ENCODE results near the gene WEE1.
"Not testable (repeated sequence)": the region's sequence is repeated elsewhere in the genome, so short reads cannot be mapped to it uniquely, and the experiment has no call there.

Gene WEE1

DNA sequence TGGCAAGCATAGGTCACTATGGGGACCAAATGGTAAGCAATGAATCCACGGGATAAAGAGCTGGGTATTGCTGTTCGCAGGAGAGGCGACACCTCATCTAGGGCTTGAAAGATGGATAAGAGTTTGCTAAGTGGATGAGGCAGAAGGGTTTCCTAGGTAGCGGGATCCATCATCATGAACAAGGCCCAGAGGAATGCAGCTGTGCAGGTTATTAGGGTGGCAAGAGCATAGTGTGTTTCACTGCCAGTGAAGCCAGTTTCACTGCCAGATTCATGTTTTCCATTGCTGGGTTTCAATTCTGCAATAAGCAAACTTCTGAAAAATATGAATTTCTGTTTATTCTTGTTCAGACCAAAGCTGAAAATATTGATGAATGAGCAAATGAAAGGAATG is 27.2 kb downstream of the WEE1 start:
- DNase-seq: peak; percentile 37

DNA sequence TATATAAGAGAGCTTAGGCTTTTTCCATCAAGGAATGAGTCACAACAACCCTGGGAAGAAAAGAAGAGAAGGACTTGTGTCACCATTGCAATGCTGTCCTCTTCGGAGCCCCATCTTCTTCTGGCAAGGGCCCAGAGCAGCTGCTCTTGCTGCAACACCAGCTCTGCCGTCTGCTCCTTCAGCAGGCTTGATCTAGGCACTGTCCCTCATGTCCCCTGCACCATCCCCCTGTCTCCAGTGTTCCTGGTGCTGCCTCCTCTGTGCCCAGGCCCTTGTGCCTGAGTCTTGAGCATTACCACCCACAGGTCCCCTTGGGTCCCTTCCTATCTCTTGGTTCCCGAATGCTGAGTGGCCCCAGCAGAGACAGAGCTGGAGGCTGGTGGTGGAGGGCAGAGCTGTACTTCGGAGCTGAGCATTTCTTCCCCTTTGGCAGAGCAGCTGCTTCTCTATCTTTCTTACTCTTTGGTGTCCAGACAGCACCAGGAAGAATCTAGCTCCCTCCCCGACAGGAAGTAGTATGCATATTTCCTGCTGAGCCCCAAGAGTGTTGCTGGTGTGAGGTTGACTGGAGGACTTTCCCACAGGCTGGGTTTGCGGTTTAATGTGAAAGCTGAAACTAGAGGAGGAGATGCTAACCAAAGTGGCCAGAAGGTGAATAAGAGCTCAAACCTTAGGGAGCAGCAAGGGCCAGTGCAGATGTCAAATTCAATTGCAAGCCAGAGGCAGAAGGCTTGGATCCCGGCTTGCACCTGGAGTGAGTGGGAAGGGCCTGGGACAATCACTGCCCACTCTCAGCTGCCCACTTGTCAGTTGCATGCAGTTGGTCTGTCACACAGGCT is 27.8 kb downstream of the WEE1 start:
- peak; percentile 80 for DNase-seq

DNA sequence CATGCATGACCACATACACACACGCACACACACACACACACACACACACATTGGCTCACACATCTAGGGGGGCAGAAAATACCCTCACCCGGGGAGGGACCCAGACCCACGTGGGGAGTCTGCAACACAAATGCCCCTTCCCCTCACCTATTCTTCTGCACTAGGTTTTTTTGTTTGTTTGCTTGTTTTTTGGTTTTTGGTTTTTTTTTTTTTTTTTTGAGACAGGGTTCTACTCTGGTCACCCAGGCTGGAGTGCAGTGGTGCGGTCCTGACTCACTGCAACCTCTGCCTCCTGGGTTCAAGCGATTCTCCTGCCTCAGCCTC is 28.4 kb downstream of the WEE1 start:
- DNase-seq: no peak

DNA sequence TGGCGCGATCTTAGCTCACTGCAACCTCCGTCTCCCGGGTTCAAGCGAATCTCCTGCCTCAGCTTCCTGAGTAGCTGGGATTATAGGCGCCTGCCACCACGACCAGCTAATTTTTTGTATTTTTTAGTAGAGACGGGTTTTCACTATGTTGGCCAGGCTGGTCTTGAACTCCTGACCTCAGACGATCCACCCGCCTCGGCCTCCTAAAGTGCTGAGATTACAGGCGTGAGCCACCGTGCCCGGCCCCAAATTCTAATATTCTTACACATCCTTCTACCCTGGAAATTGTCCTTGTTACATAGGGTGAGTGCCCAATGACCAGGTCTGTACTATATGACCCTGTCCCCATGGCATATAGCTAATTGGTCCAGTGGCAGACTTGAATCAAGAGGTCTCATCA is 29.7 kb downstream of the WEE1 start:
- not testable (repeated sequence) for DNase-seq

DNA sequence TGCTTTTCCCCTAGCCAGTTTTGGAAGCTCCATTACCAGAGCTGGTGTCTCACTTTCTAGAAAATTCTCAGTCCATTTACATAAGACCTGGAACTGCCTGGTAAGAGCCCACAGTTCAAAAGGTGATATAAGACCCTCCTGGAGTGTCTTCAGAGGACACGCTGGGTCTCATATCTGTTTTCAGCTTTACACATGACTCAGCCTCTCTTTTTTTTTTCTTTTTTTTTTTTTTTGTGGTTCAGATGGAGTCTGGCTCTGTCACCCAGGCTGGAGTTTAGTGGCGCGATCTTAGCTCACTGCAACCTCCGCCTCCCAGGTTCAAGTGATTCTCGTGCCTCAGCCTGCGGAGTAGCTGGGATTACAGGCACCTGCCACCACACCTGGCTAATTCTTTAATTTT is 30.7 kb downstream of the WEE1 start:
- no peak for DNase-seq

DNA sequence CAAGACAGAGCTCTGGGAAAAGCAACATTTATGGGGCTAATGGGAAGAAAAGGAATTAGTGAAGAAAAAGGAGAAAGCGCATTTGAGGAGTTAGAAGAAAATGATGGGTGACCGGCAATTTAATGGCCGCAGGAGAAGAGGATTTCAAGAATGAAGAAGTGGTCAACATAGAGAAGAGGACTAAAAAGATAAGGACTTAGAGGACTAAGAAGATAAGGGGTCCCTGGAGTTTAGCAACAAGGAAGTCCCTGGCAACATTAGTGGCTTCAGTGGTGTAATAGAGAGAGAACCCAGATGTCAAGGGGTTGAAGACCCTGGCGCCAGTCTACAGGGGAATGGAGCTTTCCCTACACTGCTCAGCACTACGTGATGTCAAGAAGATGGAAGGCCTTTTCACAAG is 32.3 kb downstream of the WEE1 start:
- no peak for DNase-seq

DNA sequence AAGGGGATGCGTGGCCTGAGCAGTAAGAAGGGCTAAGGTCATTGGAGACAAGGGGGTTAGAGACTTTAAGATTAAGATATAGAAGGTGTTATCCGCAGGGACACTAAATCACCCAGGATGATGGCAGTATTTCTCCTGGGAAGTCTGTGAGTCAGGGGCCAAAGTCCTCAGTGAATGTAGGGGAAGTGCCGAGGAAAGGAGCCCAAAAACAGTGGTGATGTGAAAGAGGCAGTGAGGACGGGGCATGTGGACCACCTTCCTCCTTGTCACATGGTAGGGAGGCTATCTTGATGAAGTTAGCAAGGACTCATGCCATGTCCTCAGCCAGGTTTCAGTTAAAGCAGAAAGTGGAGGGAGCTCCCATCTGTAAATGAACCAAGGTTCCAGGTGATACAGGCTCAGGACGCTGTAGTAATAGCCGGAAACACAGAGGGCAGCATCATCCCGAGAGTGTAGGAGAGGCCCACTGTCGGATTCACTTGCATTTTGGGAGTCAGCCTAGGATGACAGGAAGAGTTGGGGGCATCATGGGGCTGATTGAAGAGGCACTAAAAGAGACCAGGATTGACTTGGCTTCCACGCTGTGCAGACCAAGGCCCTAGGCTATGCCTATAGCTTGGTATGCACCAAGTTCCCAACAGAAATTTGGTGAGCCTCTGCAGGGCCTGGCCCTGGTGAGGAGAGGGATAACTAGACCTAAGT is 33.5 kb downstream of the WEE1 start:
- DNase-seq: no peak

DNA sequence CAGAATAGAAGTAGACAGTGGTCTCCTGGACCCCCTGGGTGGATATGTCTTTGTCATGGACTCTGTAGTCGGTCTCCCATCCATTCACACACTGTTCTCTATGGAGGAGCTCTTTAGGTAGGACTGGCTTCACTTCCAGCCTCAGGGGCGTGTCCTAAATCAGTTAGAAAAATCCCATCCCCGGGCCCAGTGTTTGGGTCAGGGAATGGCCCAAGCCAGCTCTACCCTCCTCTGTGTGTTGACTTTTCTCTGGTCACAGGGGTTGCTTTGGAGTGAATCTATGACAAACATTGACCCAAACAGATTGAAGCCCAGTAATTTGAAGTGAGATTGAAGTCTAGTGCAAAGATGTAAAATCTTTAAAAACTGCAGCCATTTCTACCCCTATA is 34.0 kb downstream of the WEE1 start:
- no peak for DNase-seq

DNA sequence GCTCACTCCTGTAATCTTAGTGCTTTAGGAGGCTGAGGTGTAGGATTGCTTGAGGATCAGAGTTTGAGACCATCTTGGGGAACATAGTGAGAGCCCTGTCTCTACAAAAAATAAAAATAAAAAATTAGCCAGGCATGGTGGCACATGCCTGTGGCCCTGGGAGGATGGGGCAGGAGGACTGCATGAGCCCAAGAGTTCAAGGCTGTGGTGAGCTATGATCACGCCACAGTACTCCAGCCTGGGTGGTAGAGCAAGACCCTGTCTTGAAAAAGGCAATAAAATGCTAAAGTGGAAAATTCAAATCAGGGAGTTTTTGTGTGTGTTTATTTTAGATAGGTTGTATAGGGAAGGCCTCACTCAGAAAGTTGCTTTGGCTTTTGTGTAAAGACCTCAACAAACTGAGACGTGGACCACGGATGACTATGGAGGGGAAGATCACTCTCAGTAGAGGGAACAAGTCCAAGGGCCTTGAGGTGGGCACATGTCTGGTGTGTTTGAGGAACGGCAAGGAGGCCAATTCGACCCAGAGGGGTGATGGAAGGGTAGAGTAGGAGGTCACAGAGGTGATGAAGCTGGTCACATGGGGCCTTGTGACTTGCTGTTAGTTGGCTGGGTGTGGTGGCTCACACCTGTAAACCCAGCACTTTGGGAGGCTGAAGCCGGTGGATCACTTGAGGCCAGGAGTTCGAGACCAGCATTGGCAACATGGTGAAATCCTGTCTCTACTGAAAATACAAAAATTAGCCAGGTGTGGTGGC is 35.7 kb downstream of the WEE1 start:
- DNase-seq: no peak

DNA sequence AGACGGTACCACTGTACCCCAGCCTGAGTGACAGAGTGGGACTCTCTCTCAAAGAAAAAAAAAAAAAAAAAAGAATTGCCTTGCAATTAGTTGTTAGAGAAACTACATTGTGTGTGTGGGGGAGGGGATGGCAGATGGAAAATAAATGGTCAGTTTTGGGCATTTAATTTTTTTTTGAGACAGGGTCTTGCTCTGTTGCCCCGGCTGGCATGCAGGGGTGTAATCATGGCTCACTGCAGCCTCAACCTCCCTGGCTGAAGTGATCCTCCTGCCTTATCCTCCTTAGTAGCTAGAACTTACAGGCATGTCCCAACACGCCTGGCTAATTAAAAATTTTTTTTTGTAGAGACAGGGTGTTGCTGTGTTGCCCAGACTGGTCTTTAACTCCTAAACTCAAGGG is 36.4 kb downstream of the WEE1 start:
- no peak for DNase-seq

DNA sequence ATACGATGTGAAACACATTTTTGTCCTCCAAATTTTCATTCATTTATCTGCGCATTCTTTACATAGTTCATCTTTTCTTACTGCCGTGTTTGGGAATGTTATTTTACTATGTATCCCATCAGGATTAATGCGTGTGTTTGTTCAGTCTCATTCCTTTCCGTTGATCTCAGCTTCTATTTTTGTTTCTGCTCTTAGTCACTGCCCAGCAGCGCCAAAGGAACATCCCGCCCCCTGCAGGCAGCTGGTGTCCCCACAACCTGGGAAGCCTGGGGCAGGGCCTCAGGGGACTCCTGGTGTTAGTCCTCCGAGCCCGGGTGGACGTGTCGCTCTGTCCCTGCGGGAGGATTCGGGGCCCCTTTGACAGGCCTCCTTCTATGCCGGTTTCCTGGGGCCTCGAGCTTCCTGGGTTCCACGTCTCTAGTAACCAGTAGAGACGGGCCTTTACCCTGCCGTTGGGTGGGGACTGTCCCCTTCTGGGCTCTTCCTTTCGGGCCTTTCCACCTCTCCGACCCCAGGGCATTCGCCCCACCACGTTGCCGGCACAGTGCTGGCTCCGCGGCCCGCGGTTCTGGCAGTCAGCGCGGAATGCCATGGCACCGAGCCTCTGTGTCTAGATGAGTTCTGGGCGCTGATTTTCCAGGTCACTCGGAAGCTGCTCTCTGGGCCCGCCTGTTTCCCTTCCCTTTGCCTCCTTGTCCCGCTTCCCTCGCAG is 39.8 kb downstream of the WEE1 start:
- peak; percentile 93 for DNase-seq

DNA sequence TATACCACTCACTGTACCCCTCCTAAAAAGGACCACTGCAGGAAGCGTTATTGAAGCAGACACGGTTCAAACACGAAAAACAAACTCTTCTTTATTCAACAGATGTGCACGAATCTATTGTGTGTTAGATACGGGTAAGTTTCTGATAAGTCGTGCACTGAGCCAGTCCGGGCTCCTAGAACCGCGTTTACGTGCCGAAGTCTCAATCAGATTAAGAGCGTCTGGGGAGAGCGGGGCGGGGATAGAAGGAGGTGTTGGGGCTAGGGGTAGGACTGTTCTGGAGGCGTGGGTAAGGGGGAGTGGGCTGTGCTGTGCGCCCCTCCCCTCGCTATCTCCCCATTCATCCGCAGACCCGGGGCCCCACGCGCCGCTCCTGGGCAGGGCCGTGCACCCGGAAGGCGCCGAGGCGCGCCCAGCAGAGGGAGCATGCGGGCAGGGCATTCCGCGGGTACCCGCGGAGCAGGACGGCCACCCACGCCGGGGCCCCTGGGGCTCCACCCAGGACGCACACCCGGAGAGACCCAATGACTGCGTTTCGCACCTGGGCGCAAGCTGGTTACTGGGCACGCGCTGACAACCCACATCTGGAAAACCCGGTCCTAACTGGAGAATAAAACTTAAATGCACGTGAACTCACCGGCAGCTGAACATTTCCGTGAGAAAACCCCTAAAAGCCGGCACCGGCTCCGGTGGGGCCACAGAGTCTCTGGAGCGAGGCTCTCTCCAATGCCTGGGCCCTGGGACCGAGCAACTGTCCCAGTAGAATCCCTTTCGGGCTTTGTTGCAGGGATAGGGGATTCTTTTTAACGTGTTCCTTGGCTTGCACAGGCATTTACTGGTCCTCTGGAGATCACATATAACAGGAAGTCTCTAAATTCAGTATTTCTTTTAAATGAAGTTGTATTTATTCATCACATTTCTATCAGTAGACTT is 40.6 kb downstream of the WEE1 start:
- peak; percentile 97 for DNase-seq

DNA sequence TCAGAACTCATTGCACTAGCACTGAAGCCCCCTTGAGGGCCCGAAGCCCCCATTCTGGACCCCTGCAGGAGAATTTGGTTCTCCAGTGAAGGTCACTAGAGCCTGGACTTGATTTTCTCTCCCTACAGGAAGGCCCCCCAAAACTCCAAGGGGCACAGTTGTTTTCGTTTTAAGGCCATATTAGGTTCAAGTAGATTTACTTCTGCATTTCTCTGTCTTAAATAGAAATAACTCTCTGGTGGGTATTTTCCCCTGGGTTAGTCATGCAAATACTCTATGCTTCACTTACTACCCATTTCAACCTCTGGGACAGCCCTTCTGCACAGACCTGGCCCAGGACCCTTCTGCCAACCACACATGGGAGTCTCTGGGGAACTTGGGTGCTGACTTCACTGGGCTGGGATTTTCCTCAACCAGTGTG is 41.6 kb downstream of the WEE1 start:
- DNase-seq: no peak

DNA sequence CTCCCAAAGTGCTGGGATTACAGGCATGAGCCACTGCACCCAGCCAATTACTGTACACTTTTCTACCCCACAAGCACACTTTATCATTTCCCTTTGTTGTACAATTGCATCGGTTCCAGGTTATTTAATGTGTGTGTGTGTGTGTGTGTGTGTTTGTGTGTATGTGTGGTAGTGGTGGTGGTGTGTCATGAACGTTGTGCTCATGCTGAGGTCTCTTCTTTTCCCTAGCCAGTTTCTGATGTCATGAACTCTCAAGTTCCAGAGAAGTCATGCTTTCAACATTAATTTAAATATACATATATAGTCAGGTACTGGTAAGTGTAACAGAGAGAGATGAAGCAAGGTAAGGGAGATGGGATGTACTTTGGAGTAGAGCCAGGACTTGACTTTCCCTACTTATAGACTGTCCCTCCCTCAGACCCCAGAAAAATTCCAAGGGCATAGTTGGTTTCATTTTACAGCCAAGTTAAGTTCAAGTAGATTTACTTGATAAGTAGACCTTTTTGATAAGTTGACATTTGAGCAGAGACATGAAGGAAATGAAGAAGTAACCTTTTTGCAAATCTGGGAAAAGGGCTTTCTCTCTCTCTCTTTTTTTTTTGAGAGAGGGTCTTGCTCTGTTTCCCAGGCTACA is 42.7 kb downstream of the WEE1 start:
- DNase-seq: no peak

DNA sequence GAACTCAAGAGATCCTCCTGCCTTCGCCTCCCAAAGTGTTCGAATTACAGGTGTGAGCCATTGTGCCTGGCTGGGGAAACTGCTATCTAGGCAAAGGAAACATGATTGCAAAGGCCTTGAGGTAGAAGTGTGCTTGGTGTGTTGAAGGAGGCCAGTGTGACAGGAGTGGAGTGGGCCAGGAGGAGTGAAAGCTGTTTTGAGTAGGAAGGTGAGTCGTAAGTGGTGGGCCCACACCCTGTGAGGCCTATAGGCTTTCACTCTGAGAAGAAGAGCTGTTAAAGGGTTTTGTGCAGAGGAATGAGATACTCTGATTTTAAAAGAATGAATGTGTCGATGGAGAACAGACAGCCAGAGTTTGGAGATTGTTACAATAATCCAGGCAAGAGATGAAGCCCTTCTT is 43.4 kb downstream of the WEE1 start:
- peak; percentile 15 for DNase-seq

DNA sequence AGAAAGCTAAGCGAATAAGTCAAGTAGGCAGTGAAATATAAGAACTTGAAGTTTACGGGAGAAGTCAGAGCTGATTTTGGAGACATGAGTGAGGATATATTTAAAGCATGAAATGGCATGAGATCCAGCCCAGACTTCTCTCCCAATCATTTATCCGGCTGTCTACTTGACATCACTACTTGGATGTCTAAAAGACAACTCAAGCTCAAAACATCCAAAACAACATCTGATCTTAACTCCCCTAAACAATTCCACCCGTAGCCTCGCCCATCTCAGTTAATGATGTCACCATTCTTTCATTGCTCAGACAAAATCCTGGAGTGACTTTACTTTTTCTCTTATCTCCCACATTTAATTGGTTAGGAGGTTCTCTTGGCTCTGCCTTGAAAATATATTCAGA is 44.5 kb downstream of the WEE1 start:
- no peak for DNase-seq

DNA sequence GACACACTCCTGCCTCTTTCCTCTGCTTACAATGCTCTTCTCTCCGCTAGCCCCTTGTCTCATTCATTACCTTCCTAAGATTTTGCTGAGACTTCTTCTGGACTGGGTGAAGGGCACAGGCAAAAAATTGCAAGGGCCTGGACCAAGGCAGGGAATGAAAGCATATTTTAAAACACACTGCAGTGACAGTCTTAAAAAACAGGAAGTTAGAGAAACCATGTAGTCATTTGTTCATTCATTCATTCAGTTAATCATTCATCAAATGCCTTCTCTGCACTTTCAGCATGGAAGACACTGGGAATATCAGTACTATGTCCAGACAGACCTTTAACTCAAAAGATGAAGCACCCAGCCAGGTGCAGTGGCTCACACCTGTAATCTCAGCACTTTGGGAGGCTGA is 45.5 kb downstream of the WEE1 start:
- no peak for DNase-seq

DNA sequence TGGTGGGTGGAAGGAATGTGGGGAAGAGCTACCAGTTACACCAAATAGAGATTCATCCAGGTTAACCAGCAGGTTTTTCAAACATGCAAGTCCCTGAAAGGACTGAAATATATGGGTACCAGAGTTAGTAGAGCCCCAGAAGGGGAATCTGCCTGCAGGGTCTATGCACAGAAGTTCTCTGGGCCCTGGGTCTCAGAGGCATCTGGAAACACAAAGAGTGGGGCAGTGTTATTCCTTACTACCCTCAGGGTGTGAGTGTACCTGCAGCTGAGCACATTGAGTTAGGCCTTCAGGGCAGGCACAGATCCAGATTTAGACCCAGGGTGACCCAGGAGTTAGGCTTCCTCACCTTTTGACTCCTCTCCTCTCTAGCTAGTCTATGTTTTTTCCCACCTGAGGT is 46.5 kb downstream of the WEE1 start:
- DNase-seq: no peak

DNA sequence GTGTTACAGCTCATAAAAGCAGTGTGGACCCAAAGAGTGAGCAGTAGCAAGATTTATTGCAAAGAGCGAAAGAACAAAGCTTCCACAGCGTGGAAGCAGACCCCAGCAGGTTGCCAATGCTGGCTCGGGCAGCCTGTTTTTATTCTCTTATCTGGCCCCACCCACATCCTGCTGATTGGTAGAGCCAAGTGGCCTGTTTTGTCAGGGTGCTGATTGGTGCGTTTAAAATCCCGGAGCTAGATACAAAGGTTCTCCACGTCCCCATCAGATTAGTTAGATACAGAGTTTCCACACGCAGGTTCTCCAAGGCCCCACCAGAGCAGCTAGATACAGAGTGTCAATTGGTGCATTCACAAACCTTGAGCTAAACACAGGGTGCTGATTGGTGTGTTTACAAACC is 48.9 kb downstream of the WEE1 start:
- DNase-seq: not testable (repeated sequence)

DNA sequence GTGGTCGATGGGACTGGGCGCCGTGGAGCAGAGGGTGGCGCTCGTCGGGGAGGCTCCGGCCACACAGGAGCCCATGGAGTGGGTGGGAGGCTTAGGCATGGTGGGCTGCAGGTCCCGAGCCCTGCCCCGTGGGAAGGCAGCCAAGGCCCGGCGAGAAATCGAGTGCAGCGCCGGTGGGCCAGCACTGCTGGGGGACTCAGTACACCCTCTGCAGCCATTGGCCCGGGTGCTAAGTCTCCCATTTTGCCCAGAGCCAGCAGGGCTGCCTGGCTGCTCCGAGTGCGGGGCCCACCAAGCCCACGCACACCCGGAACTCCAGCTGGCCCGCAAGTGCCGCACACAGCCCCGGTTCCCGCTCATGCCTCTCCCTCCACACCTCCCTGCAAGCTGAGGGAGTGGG is 49.6 kb downstream of the WEE1 start:
- not testable (repeated sequence) for DNase-seq

DNA sequence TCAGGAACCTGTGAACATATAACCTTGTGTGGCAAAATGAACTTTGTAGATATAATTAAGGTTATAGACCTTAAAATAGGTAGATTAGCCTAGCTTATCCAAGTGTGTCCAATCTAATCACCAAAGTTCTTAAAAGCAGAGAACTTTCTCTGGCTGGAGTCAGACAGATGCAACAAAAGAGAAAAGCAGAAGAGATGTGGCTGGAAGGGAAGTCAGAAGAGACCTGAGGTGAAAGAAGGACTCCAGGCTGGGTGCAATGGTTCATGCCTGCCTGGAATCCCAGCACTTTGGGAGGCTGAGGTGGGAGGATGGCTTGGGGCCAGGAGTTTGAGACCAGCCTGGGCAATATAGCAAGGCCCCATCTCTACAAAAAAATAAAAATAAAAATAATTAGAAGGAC is 51.0 kb downstream of the WEE1 start:
- no peak for DNase-seq

DNA sequence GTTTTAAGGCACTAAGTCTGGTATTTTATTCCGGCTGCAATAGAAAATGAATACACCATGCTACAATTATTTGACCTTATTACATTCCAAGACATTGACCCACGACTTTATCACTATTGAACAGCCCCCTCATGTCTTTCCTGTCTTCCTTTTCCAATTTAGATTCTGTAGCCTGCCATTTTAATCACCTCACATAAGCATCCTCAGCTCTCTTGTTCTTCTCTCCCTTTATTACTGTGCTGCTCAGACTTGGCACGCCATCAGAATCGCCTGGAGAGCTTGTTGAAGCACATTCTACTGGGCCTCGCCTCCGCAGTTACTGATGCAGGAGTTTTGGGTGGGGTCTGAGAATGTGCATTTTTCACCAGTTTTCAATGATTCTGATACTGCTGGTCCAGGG is 51.7 kb downstream of the WEE1 start:
- DNase-seq: no peak

Data from stimulated activated CD4-positive, alpha-beta T cell treated with anti-CD3 and anti-CD28 coated beads, Interleukin-15, amount 100 ng/mL, for 24 hours (primary cell).